Muscle of leg (tissue), 11 donors: ENCODE data around the gene CFAP210. TPM values are rescaled to one million over a fixed set of nuclear protein-coding genes. Genes with fewer than 3 reads are reported as not detected.
"Not testable (repeated sequence)": the region's sequence is repeated elsewhere in the genome, so short reads cannot be mapped to it uniquely, and the experiment has no call there.

Experiments used
- DNase-seq: peaks from one replicate; pipeline ENCODE4 v3.0.0; 2013
- H3K27ac ChIP-seq: one replicate; pipeline ENCODE4 v1.5.1; 2013; ENCODE audit warnings: mild to moderate bottlenecking, low read length, control low read depth
- H3K27me3 ChIP-seq: one replicate; pipeline ENCODE4 v1.6.1; 2013; ENCODE audit warnings: low read length; ENCODE audit not compliant: control insufficient read depth, insufficient read depth
- H3K36me3 ChIP-seq: one replicate; pipeline ENCODE4 v1.6.1; 2013; ENCODE audit warnings: low read length; ENCODE audit not compliant: control insufficient read depth, insufficient read depth
- H3K4me1 ChIP-seq: one replicate; pipeline ENCODE4 v1.6.1; 2013; ENCODE audit warnings: low read length; ENCODE audit not compliant: control insufficient read depth, insufficient read depth
- H3K4me3 ChIP-seq: one replicate; pipeline ENCODE4 v1.5.1; 2013; ENCODE audit warnings: low read length, control low read depth
- H3K9me3 ChIP-seq: replicated peaks from 2 replicates; pipeline ENCODE4 v1.6.1; 2013; ENCODE audit warnings: low read depth, low read length; ENCODE audit not compliant: control insufficient read depth
- WGBS: methylation state at CpG from one replicate; pipeline ENCODE4 v1.1.5; 2013; ENCODE audit warnings: missing lambda C conversion rate; ENCODE audit not compliant: insufficient coverage; 5-methylcytosine and 5-hydroxymethylcytosine counted together
- polyA plus RNA-seq, 8 donors: library from polyadenylated mRNA; unstranded; fragments of 120-200 nt; gene quantifications; one replicate each; pipeline versions ENCODE4 v1.2.1 to v1.2.3, GENCODE V29; 2013; ENCODE audit warnings: inconsistent platforms in 1 of 8, low replicate concordance in 1 of 8; ENCODE audit not compliant: insufficient read length in 8 of 8, insufficient read depth in 1 of 8
- total RNA-seq: library from RNA; stranded (reverse); fragments of 120-200 nt; gene quantifications from one replicate; pipeline ENCODE4 v1.2.4, GENCODE V29; 2013

Gene CFAP210
- total and polyA plus RNA-seq, 9 donors, result 0.10 to 0.57 (median 0.17) TPM; not detected in 1

DNA sequence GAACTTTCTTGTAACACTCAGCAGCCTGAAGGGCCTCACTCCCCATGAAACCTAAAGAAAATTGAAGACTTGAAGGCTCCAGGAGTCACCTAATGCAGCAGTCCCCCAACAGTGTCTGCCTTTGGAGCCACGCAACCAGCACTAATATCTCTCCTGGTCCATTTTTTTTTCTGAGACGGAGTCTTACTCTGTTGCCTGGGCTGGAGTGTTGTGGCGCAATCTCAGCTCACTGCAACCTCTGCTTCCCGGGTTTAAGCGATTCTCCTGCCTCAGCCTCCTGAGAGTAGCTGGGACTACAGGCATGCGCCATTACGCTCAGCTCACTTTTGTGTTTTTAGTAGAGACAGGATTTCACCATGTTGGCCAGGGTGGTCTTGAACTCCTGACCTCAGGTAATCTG lies 97.7 kb downstream of the CFAP210 start:
- H3K4me1 ChIP-seq, H3K27me3 ChIP-seq, DNase-seq, H3K36me3 ChIP-seq, H3K27ac ChIP-seq, H3K4me3 ChIP-seq, H3K9me3 ChIP-seq: not testable (repeated sequence)
- 100% methylated on average over 6 of the region's 7 CpGs for whole genome bisulfite sequencing

Other genes starting within 250 kb of the CFAP210 start
- gene BBS5, start 214.9 kb downstream of the CFAP210 start, total RNA-seq, result 4.9 TPM
- gene BBS5, start 214.9 kb downstream of the CFAP210 start, polyA plus RNA-seq, result 1 to 10 TPM; 3.3 to 7.0 (median 5.0) TPM
- gene KLHL41, start 184.7 kb downstream of the CFAP210 start, total RNA-seq, result 2,102 TPM
- gene KLHL41, start 184.7 kb downstream of the CFAP210 start, polyA plus RNA-seq, result 1,000 to 10,000 TPM; 2,407 to 3,717 (median 3,124) TPM
- gene FASTKD1, start 120.5 kb downstream of the CFAP210 start, total RNA-seq, result 24.6 TPM
- gene FASTKD1, start 120.5 kb downstream of the CFAP210 start, polyA plus RNA-seq, result 10 to 100 TPM; 12.0 to 28.8 (median 20.0) TPM
- 35.2 TPM for gene PPIG, start 110.1 kb downstream of the CFAP210 start, total RNA-seq
- 10 to 100 TPM; 44.5 to 61.0 (median 50.5) TPM for gene PPIG, start 110.1 kb downstream of the CFAP210 start, polyA plus RNA-seq
- gene PHOSPHO2, start 64 bp upstream of the CFAP210 start, total RNA-seq, result 3.7 TPM
- gene PHOSPHO2, start 64 bp upstream of the CFAP210 start, polyA plus RNA-seq, result 1 to 10 TPM; 2.7 to 8.2 (median 4.5) TPM
- gene KLHL23, start 39.4 kb upstream of the CFAP210 start, total RNA-seq, result 39.9 TPM
- 10 to 100 TPM; 22.2 to 31.5 (median 29.3) TPM for gene KLHL23, start 39.4 kb upstream of the CFAP210 start, polyA plus RNA-seq
- 76.4 TPM for gene SSB, start 104.5 kb upstream of the CFAP210 start, total RNA-seq
- 100 to 1,000 TPM; 105 to 128 (median 116) TPM for gene SSB, start 104.5 kb upstream of the CFAP210 start, polyA plus RNA-seq
- gene METTL5, start 130.5 kb upstream of the CFAP210 start, total RNA-seq, result 42.4 TPM
- gene METTL5, start 130.5 kb upstream of the CFAP210 start, polyA plus RNA-seq, result 10 to 100 TPM; 45.8 to 64.2 (median 55.2) TPM
- gene UBR3, start 133.0 kb upstream of the CFAP210 start, total RNA-seq, result 46.5 TPM
- 10 to 100 TPM; 30.3 to 52.8 (median 37.8) TPM for gene UBR3, start 133.0 kb upstream of the CFAP210 start, polyA plus RNA-seq